ENCODE results near the gene NAA40. TPM values are rescaled to one million over a fixed set of nuclear protein-coding genes. Genes with fewer than 3 reads are reported as not detected.

The NAA40 gene
- total and polyA plus RNA-seq, 2 of the 13 experiments (the other 11 are each of a cell fraction or from before 2014, with no cell fraction given): 11.1 to 17.9 TPM

DNA sequence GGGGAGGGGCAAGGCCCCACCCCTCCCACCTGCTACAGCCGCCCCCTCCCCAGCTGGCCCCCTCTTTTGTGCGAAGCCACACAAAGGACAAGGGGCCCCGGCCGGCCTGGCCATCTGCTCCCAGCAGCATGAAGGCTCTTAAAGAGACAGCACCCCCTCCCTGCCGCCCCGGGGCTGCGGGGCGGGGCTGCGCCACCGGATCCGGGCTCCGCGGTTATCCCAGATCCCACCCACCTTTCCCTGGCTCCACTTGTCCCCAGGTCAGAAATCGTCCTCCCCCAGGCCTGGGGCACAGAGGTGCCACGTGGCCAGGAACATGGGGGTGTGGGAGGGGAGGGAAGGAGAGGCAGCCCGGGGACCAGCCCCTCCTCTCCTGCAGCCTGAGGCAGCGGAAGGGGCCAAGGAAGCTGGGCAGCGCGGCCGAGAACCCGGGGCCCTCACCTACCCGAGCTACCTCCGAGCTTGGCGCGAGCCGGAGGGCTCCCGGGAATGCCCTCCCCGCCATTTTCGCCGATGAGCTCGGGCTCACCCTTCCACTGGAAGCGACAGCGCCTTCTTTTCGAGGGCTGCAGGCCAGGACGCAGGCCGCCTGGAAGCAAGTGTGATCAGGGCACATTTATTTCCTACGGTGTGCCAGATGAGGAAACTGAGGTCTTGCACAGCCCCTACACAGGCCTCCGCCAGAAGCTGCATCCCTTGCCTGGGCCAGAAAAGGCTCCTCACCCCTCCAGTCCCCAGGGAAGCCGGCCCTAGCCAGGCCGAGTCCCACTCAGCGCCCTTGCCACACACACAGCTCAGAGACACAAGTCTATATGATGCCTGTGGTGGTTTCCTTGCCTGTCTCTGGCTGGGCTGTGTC is 19.3 kb upstream of the NAA40 start (continued):
- TF ChIP-seq KLF13 (CRISPR knock-in tag; IDR thresholded peaks at IDR 0.05) (no peak), MBD4 (IDR thresholded peaks at IDR 0.05; ENCODE audit: borderline replicate concordance, low read length) (no peak), ZNF713 (CRISPR knock-in tag; IDR thresholded peaks at IDR 0.05) (no peak), ZNF777 (CRISPR knock-in tag; IDR thresholded peaks at IDR 0.05) (no peak; the same call in 1 of the 2 replicates), ZNF331 (CRISPR knock-in tag; IDR thresholded peaks at IDR 0.05) (peak; percentile 41; the same call in 1 of the 2 replicates), ZNF20 (CRISPR knock-in tag; IDR thresholded peaks at IDR 0.05) (no peak), ZNF788 (CRISPR knock-in tag; IDR thresholded peaks at IDR 0.05; ENCODE audit: borderline replicate concordance) (peak; percentile 75), CERS6 (CRISPR knock-in tag; IDR thresholded peaks at IDR 0.05) (no peak), ONECUT2 (CRISPR knock-in tag; IDR thresholded peaks at IDR 0.05) (no peak), SOX6 (IDR thresholded peaks at IDR 0.05) (no peak), SOX6 (CRISPR knock-in tag; IDR thresholded peaks at IDR 0.05) (no peak), FOXA3 (CRISPR knock-in tag; IDR thresholded peaks at IDR 0.05) (no peak), ZNF691 (CRISPR knock-in tag; IDR thresholded peaks at IDR 0.05; ENCODE audit: borderline replicate concordance, low read depth) (no peak), KLF12 (CRISPR knock-in tag; IDR thresholded peaks at IDR 0.05; ENCODE audit: borderline replicate concordance) (no peak), HNRNPUL1 (IDR thresholded peaks at IDR 0.05; ENCODE audit: low read depth, low read length) (no peak), ZNF207 (IDR thresholded peaks at IDR 0.05; ENCODE audit: borderline replicate concordance) (no peak), ZNF616 (CRISPR knock-in tag; IDR thresholded peaks at IDR 0.05; ENCODE audit: low read depth) (no peak)
- TF ChIP-seq, protein P1, sequence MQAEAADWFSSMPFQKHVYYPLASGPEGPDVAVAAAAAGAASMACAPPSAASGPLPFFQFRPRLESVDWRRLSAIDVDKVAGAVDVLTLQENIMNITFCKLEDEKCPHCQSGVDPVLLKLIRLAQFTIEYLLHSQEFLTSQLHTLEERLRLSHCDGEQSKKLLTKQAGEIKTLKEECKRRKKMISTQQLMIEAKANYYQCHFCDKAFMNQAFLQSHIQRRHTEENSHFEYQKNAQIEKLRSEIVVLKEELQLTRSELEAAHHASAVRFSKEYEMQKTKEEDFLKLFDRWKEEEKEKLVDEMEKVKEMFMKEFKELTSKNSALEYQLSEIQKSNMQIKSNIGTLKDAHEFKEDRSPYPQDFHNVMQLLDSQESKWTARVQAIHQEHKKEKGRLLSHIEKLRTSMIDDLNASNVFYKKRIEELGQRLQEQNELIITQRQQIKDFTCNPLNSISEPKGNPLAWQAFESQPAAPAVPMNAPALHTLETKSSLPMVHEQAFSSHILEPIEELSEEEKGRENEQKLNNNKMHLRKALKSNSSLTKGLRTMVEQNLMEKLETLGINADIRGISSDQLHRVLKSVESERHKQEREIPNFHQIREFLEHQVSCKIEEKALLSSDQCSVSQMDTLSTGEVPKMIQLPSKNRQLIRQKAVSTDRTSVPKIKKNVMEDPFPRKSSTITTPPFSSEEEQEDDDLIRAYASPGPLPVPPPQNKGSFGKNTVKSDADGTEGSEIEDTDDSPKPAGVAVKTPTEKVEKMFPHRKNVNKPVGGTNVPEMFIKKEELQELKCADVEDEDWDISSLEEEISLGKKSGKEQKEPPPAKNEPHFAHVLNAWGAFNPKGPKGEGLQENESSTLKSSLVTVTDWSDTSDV (CRISPR knock-in tag; IDR thresholded peaks at IDR 0.05): no peak
- TF ChIP-seq, protein P2, sequence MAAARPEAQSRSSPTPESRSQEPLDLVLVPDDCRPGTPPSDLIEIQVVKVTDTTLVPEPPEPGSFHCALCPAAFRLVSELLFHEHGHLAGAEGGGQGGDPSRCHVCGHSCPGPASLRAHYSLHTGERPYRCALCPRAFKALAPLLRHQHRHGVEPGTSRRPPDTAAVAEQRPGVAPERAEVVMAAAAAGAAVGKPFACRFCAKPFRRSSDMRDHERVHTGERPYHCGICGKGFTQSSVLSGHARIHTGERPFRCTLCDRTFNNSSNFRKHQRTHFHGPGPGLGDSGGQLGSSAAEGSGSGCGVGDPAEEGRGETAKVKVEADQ (CRISPR knock-in tag; IDR thresholded peaks at IDR 0.05; ENCODE audit: borderline replicate concordance): no peak
